NCI-H1436 treated with DMSO at 0.1 percent for 48 hours (cell line): Measurements from ENCODE around the gene KRTAP10-2.

Source experiments
- DNase-seq: peaks from one replicate; lab custom pipeline; 2025; lab: John Stamatoyannopoulos, UW

The KRTAP10-2 gene

DNA sequence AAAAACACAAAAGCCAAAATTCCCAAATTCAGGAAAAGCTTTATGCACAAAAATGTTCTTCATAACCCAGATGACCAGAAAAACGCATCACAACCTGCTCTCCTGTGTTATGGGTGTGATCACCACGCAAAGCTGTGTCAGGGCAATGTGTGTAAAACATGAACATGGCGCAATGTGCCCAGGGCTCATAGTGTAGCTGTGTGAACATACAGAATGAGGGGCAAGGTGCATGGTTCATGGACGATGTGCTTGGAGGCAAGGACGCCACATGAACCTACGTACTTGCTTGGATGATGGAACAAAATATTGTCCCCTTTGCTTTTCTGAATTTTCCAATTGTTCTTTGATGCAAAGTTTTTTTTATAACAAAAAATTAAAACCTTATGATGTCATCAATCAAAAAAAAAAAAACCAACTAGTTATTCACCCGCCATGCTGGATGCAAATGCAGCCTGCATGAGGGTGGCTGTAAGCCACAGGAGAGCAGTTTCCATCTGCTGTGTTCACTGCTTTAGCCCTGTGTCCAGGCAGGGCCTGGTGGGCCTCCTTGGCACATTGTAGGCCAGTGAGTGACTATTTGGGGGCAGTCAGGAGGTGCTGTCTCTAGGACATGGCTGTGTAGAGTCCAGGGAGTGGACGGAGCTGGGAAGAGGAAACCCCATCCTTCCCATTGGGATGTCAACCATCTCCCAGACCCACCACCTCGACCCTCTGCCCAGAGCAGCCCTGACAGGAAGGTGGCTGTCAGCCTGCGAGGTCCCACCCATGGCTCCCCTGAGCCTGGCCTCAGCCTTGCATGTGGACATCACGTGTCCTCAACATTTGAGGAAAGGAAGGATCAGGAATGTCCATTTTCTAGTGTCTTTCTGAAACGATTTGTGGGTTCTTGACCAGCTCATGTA lies 25.0 kb downstream of the KRTAP10-2 start:
- DNase-seq = no peak

DNA sequence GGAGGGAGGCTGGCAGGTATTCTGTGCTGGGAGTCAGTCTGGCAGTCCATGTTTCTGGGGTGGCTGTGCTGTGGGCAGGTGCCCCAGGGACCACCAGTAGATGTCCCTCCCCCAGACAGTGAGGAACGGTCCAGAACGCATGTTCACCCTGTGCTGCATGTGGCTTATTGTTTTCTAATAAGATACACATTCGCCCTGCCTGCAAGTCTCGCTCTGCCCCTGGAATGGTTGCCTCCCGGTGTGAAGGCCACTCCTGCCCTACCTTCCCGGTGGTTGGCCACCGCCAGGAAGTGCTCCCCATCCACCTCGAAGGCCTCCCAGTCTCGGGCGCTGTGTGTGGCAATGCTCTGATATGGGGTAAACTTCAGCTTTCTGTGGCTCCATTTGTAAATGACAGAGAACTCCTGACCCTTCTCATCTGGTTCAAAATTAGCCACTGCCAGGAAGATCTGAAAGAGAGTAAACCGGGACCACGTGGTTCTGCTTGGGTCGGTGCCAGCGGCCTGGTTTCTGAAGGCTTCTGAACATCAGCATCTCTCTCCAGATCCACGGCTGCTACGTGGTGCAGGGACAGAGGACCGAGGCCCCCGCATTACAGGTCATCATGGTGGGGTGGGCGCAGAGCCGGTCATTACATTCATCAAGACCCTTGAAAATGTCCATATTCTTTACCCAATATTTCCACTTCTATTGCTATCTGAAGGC lies 25.8 kb downstream of the KRTAP10-2 start:
- DNase-seq = no peak

DNA sequence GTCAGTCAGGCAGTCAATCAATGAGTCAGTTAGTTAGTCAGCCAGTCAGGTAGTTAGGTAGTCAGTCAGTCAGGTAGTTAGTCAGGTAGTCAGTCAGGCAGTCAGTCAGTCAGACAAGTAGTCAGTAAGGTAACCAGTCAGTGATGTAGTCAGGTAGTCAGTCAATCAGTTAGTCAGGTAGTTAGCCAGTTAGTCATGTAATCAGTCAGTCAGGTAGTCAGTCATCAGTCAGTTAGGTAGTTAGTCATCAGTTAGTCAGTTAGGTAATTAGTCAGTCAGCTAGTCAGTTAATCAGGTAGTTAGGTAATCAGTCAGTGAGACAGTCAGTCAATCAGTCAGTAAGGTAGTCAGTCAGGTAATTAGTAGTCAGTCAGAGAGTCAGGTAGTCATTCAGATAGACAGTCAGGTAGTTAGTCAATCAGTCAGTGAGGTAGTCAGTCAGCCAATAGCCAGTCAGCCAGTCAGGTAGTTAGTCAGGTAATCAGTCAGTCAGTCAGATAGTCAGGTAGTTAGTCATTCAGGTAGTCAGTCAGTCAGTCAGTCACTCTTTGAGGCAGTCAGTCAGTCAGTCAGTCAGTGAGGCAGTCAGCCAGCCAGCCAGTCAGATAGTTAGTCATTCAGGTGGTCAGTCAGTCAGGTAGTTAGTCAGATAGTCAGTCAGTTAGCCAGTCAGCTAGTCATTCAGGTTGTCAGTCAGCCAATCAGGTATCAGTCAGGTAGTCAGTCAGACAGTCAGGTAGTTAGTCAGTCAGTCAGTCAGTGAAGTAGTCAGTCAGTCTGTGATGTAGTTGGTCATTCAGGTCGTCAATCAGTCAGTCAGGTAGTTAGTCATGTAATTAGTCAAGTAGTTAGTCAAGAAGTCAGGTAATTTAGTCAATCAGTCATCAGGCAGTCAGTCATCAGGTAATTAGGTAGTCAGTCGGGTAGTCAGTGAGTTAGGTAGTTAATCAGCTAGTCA lies 26.6 kb downstream of the KRTAP10-2 start:
- no peak for DNase-seq

DNA sequence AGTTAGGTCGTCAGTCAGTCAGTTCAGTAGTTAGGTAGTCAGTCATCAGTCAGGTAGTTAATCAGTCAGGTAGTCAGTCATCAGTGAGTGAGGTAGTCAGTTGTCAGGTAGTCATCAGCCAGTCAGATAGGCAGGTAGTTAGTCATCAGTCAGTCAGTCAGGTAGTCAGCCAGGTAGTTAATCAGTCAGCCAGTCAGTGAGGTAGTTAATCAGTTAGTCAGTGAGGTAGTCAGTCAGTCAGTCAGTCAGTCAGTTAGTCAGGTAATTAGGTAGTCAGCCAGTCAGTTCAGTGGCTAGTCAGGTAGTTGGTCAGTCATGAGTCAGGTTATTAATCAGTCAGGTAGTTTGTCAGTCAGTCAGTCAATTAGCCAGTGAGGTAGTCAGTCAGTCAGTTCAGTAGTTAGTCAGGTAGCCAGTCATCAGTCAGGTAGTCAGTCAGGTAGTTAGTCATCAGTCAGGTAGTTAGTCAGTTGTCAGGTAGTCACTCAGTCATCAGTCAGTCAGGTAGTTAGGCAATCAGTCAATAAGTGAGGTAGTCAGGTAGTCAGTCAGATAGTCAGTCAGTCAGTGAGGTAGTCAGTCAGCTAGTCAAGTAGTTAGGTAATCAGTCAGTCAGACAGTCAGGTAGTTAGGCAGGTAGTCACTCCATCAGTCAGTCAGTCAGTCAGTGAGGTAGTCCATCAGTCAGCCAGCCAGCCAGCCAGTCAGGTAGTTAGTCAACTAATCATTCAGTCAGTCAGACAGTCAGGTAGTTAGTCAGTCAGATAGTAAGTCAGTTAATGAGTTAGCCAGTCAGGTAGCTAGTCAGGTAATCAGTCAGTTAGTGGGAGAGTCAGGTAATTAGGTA lies 27.5 kb downstream of the KRTAP10-2 start:
- no peak for DNase-seq

DNA sequence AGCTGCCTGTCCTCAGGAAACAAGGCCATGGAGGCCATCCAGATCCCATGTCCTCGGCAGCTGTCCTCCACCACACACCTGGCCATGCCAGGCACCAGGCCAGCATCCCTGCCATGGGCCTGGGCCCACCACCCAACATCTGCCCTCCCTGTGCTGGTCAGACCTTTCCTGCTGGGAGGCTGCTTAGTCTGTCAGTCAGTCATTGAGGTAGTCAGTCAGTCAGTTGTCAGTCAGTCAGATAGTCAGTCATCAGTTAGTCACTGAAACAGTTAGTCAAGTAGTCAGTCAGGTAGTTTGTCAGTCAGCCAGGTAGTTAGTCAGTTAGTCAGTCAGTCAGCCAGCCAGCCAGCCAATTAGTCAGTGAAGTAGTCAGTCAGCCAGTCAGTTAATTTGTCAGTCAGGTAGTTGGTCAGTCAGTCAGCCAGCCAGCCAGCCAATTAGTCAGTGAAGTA lies 28.5 kb downstream of the KRTAP10-2 start:
- no peak for DNase-seq

GRCh38 chr21:44521928-44522752 lies 29.2 kb downstream of the KRTAP10-2 start:
- DNase-seq = no peak

GRCh38 chr21:44521301-44521927 lies 29.9 kb downstream of the KRTAP10-2 start:
- DNase-seq = no peak

DNA sequence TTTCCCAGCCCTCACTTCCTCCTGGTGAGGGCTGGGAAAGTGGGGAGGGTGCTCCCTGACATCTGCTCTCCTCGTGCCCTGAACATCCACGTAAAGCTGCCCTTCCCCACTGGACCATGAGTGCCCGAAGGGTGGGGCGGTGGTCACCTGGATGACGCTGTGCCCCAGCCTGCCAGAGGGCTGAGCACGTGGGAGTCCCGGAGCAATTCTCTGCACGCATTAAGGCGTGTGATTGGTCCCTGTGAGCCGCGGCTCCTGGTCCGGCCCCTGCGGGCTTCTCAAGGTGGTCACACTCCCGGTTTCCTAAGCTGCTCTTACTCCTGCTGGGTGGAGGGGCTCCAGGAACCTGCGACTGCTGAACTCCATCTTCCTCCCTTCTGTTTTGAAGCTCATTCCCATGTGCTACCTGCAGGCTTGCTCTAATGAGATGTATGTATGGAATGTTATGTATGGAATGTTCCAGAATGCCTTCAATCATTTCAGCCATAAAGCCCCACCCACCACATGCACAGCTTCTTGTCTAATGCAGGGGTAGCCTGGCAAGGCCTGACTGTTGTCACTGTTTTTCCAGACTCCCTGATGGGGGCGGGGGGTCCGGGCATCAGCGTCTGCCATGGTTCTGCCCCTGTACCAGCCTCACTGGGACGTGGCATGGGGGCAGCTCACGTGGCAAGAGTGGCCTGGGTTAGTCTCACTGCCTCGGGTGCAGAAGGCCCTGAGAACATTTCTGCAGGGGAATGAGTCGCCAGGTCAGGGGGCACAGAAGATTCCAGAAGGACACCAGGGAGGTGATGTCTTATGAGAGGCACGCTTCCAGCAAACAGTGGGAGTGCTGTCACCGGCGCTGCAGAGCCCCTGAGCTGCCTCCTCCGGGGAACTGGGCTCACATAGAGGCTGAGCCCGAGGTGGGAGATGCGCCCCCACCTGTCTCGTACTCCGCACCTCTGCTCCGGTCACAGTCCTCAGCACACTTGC lies 30.7 kb downstream of the KRTAP10-2 start:
- no peak for DNase-seq

GRCh38 chr21:44519346-44520325 lies 31.7 kb downstream of the KRTAP10-2 start:
- no peak for DNase-seq

DNA sequence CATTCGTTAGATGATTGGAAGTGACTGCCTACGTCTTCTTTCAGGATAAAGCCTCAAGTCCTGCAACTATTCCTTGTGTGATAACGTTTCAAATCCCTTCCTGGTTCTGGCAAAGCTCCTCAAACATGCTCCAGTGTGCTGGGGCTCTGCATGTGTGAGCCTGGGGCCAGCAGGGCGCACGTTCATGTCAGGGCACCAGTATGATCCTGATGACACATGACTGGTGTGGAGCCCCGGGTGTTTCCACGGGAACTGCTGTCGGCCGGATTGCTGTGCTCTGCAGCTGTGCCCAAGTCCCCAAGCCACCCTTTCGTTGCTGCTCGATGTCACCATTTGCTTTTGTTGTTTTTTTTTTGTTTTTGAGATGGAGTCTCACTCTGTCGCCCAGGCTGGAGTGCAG lies 32.6 kb downstream of the KRTAP10-2 start:
- DNase-seq = no peak

GRCh38 chr21:44517175-44517899 lies 34.0 kb downstream of the KRTAP10-2 start:
- no peak for DNase-seq

DNA sequence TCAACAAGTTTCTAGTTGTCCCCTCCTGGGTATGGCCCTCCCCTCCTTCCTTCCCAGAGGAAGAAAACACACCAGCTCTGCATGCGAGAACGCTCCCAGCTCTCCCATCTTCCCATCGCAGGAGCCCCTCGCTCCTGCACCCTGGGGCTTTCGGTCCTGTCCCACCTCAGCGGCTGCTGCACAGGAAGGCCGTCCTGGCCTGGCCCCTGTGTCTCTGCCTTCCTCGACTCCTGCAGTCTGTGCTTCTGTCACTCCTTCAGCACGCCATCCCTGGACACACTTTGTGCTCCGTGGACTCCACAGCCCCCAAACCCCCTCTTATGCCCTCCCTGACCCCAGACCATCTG lies 34.5 kb downstream of the KRTAP10-2 start:
- no peak for DNase-seq

GRCh38 chr21:44516342-44516741 lies 35.0 kb downstream of the KRTAP10-2 start:
- no peak for DNase-seq

- DNase-seq = no peak
Observed at GRCh38 chr21:44515359-44516165, 35.7 kb downstream of the KRTAP10-2 start.

GRCh38 chr21:44514746-44515358 lies 36.5 kb downstream of the KRTAP10-2 start:
- no peak for DNase-seq

GRCh38 chr21:44514218-44514520 lies 37.1 kb downstream of the KRTAP10-2 start:
- DNase-seq = no peak
